RWPE1 (cell line): ENCODE measurements around the gene GPX4.

ENCODE experiments used
- CTCF ChIA-PET: fragments of 350-600 bp; sonication (Branson Sonifier 250); formaldehyde crosslinking; extraction: SDS; loops from one replicate; lab custom pipeline; 2021; lab: Yijun Ruan, JAX
- POLR2A ChIA-PET: fragments of 400-600 bp; formaldehyde crosslinking; extraction: SDS; loops from one replicate; lab custom pipeline; 2020; ENCODE audit warnings: antibody characterized with exemption; ENCODE audit not compliant: low non-redundant PET; lab: Yijun Ruan, JAX
- DNase-seq: peaks from one replicate; pipeline ENCODE4 v3.0.0; 2012; ENCODE audit warnings: low spot score
- H3K27ac ChIP-seq: fragments of 450-650 bp; 2 replicates; pipeline ENCODE4 v1.5.1; 2017
- CTCF ChIP-seq: fragments of 450-650 bp; conservative IDR thresholded peaks from 2 replicates; pipeline ENCODE4 v1.5.1; 2017; ENCODE audit warnings: low read depth, mild to moderate bottlenecking

GPX4 gene

GRCh38 chr19:1118999-1119398 is 15.2 kb downstream of the GPX4 start:
- DNase-seq, result no peak
- no peak for TF ChIP-seq CTCF
- H3K27ac ChIP-seq, result peak overlapping the region; percentile 100
- ChIA-PET CTCF (no interaction called here), POLR2A (no interaction called here)

GRCh38 chr19:1119475-1120217 is 15.9 kb downstream of the GPX4 start:
- DNase-seq, result no peak
- CTCF ChIA-PET, result no interaction called here
- POLR2A ChIA-PET, result no interaction called here
- H3K27ac ChIP-seq, result peak overlapping the region; percentile 100
- TF ChIP-seq CTCF, result no peak

- TF ChIP-seq CTCF, result no peak
- no peak for DNase-seq
- H3K27ac ChIP-seq, result peak overlapping the region; percentile 93
- CTCF ChIA-PET, result interaction anchor here (1.2 kb wide), 1 partner anchor 8 kb away, joined by 3 read pairs; no protein-coding TSS in a partner anchor
- POLR2A ChIA-PET, result no interaction called here
Observed at GRCh38 chr19:1121395-1121794, 17.6 kb downstream of the GPX4 start.

GRCh38 chr19:1122021-1122971 is 18.5 kb downstream of the GPX4 start:
- POLR2A ChIA-PET, result no interaction called here
- no peak for DNase-seq
- peak overlapping the region; percentile 93 for H3K27ac ChIP-seq
- CTCF ChIA-PET, result interaction anchor here (1.2 kb wide), 1 partner anchor 9 kb away, joined by 3 read pairs; no protein-coding TSS in a partner anchor
- no peak for TF ChIP-seq CTCF

GRCh38 chr19:1122972-1123363 is 19.2 kb downstream of the GPX4 start:
- H3K27ac ChIP-seq, result peak overlapping the region; percentile 93
- DNase-seq, result peak; percentile 90
- TF ChIP-seq CTCF, result no peak
- POLR2A ChIA-PET, result interaction anchor here (0.6 kb wide), 1 partner anchor 22 kb away, joined by 4 read pairs; no protein-coding TSS in a partner anchor
- CTCF ChIA-PET, result interaction anchor here (0.7 kb wide), 1 partner anchor 128 kb away, joined by 3 read pairs; no protein-coding TSS in a partner anchor

- ChIA-PET POLR2A (interaction anchor here (0.6 kb wide), 1 partner anchor 23 kb away, joined by 4 read pairs; no protein-coding TSS in a partner anchor), CTCF (interaction anchor here (0.7 kb wide), 1 partner anchor 128 kb away, joined by 3 read pairs; no protein-coding TSS in a partner anchor)
- peak overlapping the region; percentile 93 for H3K27ac ChIP-seq
- DNase-seq, result no peak
- TF ChIP-seq CTCF, result no peak
Observed at GRCh38 chr19:1123381-1123780, 19.6 kb downstream of the GPX4 start.
